NT2/D1 (cell line): Measurements from ENCODE around the gene MAP6.

Source experiments
- SUZ12 ChIP-seq: IDR thresholded peaks from 2 replicates; pipeline ENCODE4 v1.6.1; 2011; ENCODE audit not compliant: insufficient read length, insufficient read depth; ENCODE audit errors: extremely low read depth
- YY1 ChIP-seq: IDR thresholded peaks from 2 replicates; pipeline ENCODE4 v1.6.1; 2011; ENCODE audit not compliant: insufficient read length, insufficient read depth
- ZNF274 ChIP-seq: IDR thresholded peaks from 2 replicates; pipeline ENCODE4 v1.6.1; 2011; ENCODE audit warnings: mild to moderate bottlenecking, low read depth, low read length

DNA sequence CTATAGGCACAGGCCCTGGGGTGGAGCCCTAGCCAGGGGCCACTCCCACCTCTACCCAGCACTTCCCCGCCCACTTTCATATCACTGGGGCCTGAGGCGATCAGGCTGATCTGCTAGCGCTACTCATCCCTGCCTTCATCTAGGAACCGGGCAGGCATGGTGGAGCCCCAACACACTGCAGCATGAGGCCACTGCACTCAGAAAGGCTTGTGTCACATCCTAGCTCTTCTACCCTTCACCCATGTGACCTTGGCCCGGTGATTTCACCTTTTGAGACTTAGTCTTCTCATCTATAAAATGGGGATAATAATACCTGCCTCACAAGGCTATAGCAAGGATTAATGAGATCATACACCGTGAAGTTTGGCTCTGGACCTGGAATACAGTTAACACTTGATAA lies 125.0 kb downstream of the MAP6 start:
- TF ChIP-seq ZNF274, result no peak
- TF ChIP-seq YY1, result no peak
- no peak for TF ChIP-seq SUZ12
